HepG2 (cell line): ENCODE measurements around the gene CRIP1. TPM values are rescaled to one million over a fixed set of nuclear protein-coding genes. Genes with fewer than 3 reads are reported as not detected.
A peak's percentile ranks its signal among the peaks of the same experiment; 100 is the strongest.

ENCODE experiments used
- ARHGAP35 ChIP-seq: sonication (generic); formaldehyde crosslinking; IDR thresholded peaks from 2 replicates; pipeline ENCODE4 v1.9.0; 2022; ENCODE audit warnings: mild to moderate bottlenecking, inconsistent platforms, moderate library complexity, missing genetic modification reagents, borderline replicate concordance
- CBX2 ChIP-seq, 2 experiments: fragments of 200-600 bp in 1 of 2; sonication (generic); formaldehyde crosslinking in 1 of 2; IDR thresholded peaks; 2 replicates each; pipeline versions ENCODE4 v1.7.0 to v1.8.1; 2018 to 2022; ENCODE audit warnings: low read depth in 2 of 2, low read length in 1 of 2, mild to moderate bottlenecking in 1 of 2, missing genetic modification reagents in 1 of 2
- DR1 ChIP-seq: sonication (generic); formaldehyde crosslinking; IDR thresholded peaks from 2 replicates; pipeline ENCODE4 v1.8.0; 2021; ENCODE audit warnings: mild to moderate bottlenecking, missing genetic modification reagents, inconsistent platforms
- EEA1 ChIP-seq: sonication (generic); formaldehyde crosslinking; IDR thresholded peaks from 2 replicates; pipeline ENCODE4 v1.5.1; 2020; ENCODE audit warnings: mild to moderate bottlenecking, missing genetic modification reagents, borderline replicate concordance
- EP300 ChIP-seq, 3 experiments: sonication (generic) in 1 of 3; formaldehyde crosslinking in 1 of 3; IDR thresholded peaks; 2 replicates each; pipeline versions ENCODE4 v1.5.1 to v1.6.1; 2011 to 2020; ENCODE audit warnings: low read depth in 2 of 3, low read length in 2 of 3, borderline replicate concordance in 1 of 3, improper control_type of control experiment in 1 of 3, mild to moderate bottlenecking in 1 of 3, missing genetic modification reagents in 1 of 3, moderate library complexity in 1 of 3
- ERF ChIP-seq: IDR thresholded peaks from 2 replicates; pipeline ENCODE4 v1.6.1; 2018; ENCODE audit warnings: missing biosample characterization, missing genetic modification reagents
- ETV5 ChIP-seq: IDR thresholded peaks from 2 replicates; pipeline ENCODE4 v1.6.1; 2018; ENCODE audit warnings: missing biosample characterization, missing genetic modification reagents, inconsistent platforms, borderline replicate concordance
- ETV6 ChIP-seq: sonication (generic); formaldehyde crosslinking; conservative IDR thresholded peaks from 2 replicates; pipeline ENCODE4 v1.4.0; 2020; ENCODE audit warnings: missing genetic modification reagents
- FOXK1 ChIP-seq: sonication (generic); formaldehyde crosslinking; IDR thresholded peaks from 2 replicates; pipeline ENCODE4 v1.4.0; 2020; ENCODE audit warnings: low read depth, missing genetic modification reagents, borderline replicate concordance
- NR2F1 ChIP-seq, 2 experiments: fragments of 450-650 bp in 1 of 2; formaldehyde crosslinking in 1 of 2; IDR thresholded peaks; 2 replicates each; pipeline versions ENCODE4 v1.5.0 to v1.6.1; 2016 to 2020; ENCODE audit warnings: mild to moderate bottlenecking in 1 of 2, missing compliant biosample characterization in 1 of 2, missing genetic modification reagents in 1 of 2, moderate library complexity in 1 of 2
- PCBP1 ChIP-seq: fragments of 200-400 bp; formaldehyde crosslinking; IDR thresholded peaks from 2 replicates; pipeline ENCODE4 v1.6.1; 2017; ENCODE audit warnings: mild to moderate bottlenecking, low read depth, low read length, borderline replicate concordance
- PITX1 ChIP-seq: sonication (generic); formaldehyde crosslinking; IDR thresholded peaks from 2 replicates; pipeline ENCODE4 v1.5.1; 2020; ENCODE audit warnings: mild to moderate bottlenecking, missing genetic modification reagents
- POLR2A ChIP-seq, 2 experiments: IDR thresholded peaks; 2 replicates each; pipeline ENCODE4 v1.6.1; 2011; ENCODE audit warnings: low read depth in 2 of 2, low read length in 2 of 2, mild to moderate bottlenecking in 1 of 2, moderate library complexity in 1 of 2; ENCODE audit not compliant: insufficient read depth in 1 of 2
- SAP130 ChIP-seq: IDR thresholded peaks from 2 replicates; pipeline ENCODE4 v1.6.1; 2016; ENCODE audit warnings: low read depth
- SOX13 ChIP-seq, 3 experiments: fragments of 450-650 bp in 1 of 3; sonication (generic) in 1 of 3; formaldehyde crosslinking in 1 of 3; IDR thresholded peaks in 2 of 3; conservative IDR thresholded peaks in 1 of 3; 2 replicates each; pipeline versions ENCODE4 v1.5.0 to v1.6.1; 2016 to 2020; ENCODE audit warnings: antibody characterized with exemption in 1 of 3, mild to moderate bottlenecking in 1 of 3, missing compliant biosample characterization in 1 of 3, missing genetic modification reagents in 1 of 3, moderate library complexity in 1 of 3
- SP2 ChIP-seq: sonication (generic); formaldehyde crosslinking; IDR thresholded peaks from 2 replicates; pipeline ENCODE4 v1.5.1; 2020; ENCODE audit warnings: mild to moderate bottlenecking, missing genetic modification reagents
- TGIF2 ChIP-seq: IDR thresholded peaks from 2 replicates; pipeline ENCODE4 v1.6.1; 2016; ENCODE audit warnings: control low read depth, missing compliant biosample characterization
- U2AF1 ChIP-seq: fragments of 200-400 bp; formaldehyde crosslinking; optimal IDR thresholded peaks from 2 replicates; pipeline ENCODE3; 2017; ENCODE audit warnings: mild to moderate bottlenecking, low read depth, low read length
- ZNF326 ChIP-seq: sonication (generic); formaldehyde crosslinking; IDR thresholded peaks from 2 replicates; pipeline ENCODE4 v1.4.0; 2020; ENCODE audit warnings: missing genetic modification reagents, borderline replicate concordance
- ZNF549 ChIP-seq: sonication (generic); formaldehyde crosslinking; IDR thresholded peaks from 2 replicates; pipeline ENCODE4 v1.5.0; 2020; ENCODE audit warnings: missing genetic modification reagents
- ZNF746 ChIP-seq: sonication (generic); formaldehyde crosslinking; IDR thresholded peaks from 2 replicates; pipeline ENCODE4 v1.8.0; 2022; ENCODE audit warnings: mild to moderate bottlenecking, missing genetic modification reagents
- polyA plus RNA-seq, 8 experiments: library from polyadenylated mRNA; depleted of rRNA in 3 of 8; stranded (reverse) in 7 of 8; unstranded in 1 of 8; fragments of >200 nt; fragmentation: Illumina TruSeq in 4 of 8; extraction: Trizol in 4 of 8; gene quantifications; 2 replicates each; pipeline versions ENCODE4 v1.2.1 to v1.2.3, GENCODE V29; 2011 to 2016; ENCODE audit warnings: low read depth in 4 of 8, missing spikeins in 1 of 8, mixed read lengths in 1 of 8; ENCODE audit not compliant: insufficient read depth in 1 of 8
- total RNA-seq, 5 experiments: library from RNA; depleted of rRNA; stranded (reverse); fragments of >200 nt; fragmentation: Illumina TruSeq; extraction: Trizol; gene quantifications; 2 replicates each; pipeline ENCODE4 v1.2.3, GENCODE V29; 2016; ENCODE audit warnings: low read depth in 1 of 5
- TF ChIP-seq, protein P1 (sequence below): sonication (generic); formaldehyde crosslinking; IDR thresholded peaks from 2 replicates; pipeline ENCODE4 v1.5.1; 2020; ENCODE audit warnings: missing genetic modification reagents, mild to moderate bottlenecking, borderline replicate concordance
- TF ChIP-seq, protein P2 (sequence below): sonication (generic); formaldehyde crosslinking; IDR thresholded peaks from 2 replicates; pipeline ENCODE4 v1.8.0; 2022; ENCODE audit warnings: missing genetic modification reagents, mild to moderate bottlenecking, borderline replicate concordance
- TF ChIP-seq, protein P3 (sequence below): IDR thresholded peaks from 2 replicates; pipeline ENCODE4 v1.6.1; 2016; ENCODE audit warnings: mild to moderate bottlenecking
- TF ChIP-seq, protein P4 (sequence below): sonication (generic); formaldehyde crosslinking; IDR thresholded peaks from 2 replicates; pipeline ENCODE4 v1.4.0; 2020; ENCODE audit warnings: mild to moderate bottlenecking, missing genetic modification reagents

Gene CRIP1
- total and polyA plus RNA-seq, 2 of the 13 experiments (the other 11 are each of a cell fraction or from before 2014, with no cell fraction given): 53.9 to 59.5 TPM

- TF ChIP-seq ZNF549 (CRISPR knock-in tag) (no peak), SAP130 (CRISPR knock-in tag) (peak; percentile 37), U2AF1 (no peak), ZNF326 (CRISPR knock-in tag) (no peak), POLR2A (IDR thresholded peaks at IDR 0.05; ENCODE audit: insufficient read depth in 1 of 2, low read depth in 2 of 2, low read length in 2 of 2) (no peak), SOX13 (IDR thresholded peaks at IDR 0.05) (no peak), SOX13 (CRISPR knock-in tag; conservative IDR thresholded peaks at IDR 0.05 in 1 of 2, IDR thresholded peaks at IDR 0.05 in 1 of 2) (peak in 1 of 2 experiments; percentile 27; a peak in 1 of 4 replicates), ETV6 (CRISPR knock-in tag) (no peak), ZNF746 (CRISPR knock-in tag) (no peak), ETV5 (peak; percentile 30; the same call in 1 of the 2 replicates), DR1 (no peak), FOXK1 (CRISPR knock-in tag) (0 out of 2 replicates have a peak, but pooled peaks have one; percentile 57), PCBP1 (no peak), ERF (no peak), NR2F1 (CRISPR knock-in tag; IDR thresholded peaks at IDR 0.05) (no peak), SP2 (no peak), CBX2 (IDR thresholded peaks at IDR 0.05; ENCODE audit: low read depth, low read length) (no peak), CBX2 (CRISPR knock-in tag; IDR thresholded peaks at IDR 0.05; ENCODE audit: low read depth) (no peak), PITX1 (CRISPR knock-in tag) (no peak; the same call in 1 of the 2 replicates), ARHGAP35 (CRISPR knock-in tag) (no peak), EEA1 (no peak), TGIF2 (CRISPR knock-in tag) (no peak), EP300 (IDR thresholded peaks at IDR 0.05; ENCODE audit: low read depth in 2 of 2, low read length in 2 of 2) (no peak), EP300 (CRISPR knock-in tag; IDR thresholded peaks at IDR 0.05; ENCODE audit: borderline replicate concordance) (no peak)
- TF ChIP-seq, protein P1, sequence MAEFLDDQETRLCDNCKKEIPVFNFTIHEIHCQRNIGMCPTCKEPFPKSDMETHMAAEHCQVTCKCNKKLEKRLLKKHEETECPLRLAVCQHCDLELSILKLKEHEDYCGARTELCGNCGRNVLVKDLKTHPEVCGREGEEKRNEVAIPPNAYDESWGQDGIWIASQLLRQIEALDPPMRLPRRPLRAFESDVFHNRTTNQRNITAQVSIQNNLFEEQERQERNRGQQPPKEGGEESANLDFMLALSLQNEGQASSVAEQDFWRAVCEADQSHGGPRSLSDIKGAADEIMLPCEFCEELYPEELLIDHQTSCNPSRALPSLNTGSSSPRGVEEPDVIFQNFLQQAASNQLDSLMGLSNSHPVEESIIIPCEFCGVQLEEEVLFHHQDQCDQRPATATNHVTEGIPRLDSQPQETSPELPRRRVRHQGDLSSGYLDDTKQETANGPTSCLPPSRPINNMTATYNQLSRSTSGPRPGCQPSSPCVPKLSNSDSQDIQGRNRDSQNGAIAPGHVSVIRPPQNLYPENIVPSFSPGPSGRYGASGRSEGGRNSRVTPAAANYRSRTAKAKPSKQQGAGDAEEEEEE (CRISPR knock-in tag): no peak
- TF ChIP-seq, protein P2, sequence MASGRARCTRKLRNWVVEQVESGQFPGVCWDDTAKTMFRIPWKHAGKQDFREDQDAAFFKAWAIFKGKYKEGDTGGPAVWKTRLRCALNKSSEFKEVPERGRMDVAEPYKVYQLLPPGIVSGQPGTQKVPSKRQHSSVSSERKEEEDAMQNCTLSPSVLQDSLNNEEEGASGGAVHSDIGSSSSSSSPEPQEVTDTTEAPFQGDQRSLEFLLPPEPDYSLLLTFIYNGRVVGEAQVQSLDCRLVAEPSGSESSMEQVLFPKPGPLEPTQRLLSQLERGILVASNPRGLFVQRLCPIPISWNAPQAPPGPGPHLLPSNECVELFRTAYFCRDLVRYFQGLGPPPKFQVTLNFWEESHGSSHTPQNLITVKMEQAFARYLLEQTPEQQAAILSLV (CRISPR knock-in tag): no peak
- TF ChIP-seq, protein P3, sequence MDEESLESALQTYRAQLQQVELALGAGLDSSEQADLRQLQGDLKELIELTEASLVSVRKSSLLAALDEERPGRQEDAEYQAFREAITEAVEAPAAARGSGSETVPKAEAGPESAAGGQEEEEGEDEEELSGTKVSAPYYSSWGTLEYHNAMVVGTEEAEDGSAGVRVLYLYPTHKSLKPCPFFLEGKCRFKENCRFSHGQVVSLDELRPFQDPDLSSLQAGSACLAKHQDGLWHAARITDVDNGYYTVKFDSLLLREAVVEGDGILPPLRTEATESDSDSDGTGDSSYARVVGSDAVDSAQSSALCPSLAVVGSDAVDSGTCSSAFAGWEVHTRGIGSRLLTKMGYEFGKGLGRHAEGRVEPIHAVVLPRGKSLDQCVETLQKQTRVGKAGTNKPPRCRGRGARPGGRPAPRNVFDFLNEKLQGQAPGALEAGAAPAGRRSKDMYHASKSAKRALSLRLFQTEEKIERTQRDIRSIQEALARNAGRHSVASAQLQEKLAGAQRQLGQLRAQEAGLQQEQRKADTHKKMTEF (CRISPR knock-in tag): 0 out of 2 replicates have a peak, but pooled peaks have one; percentile 23
- TF ChIP-seq, protein P4, sequence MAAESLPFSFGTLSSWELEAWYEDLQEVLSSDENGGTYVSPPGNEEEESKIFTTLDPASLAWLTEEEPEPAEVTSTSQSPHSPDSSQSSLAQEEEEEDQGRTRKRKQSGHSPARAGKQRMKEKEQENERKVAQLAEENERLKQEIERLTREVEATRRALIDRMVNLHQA (CRISPR knock-in tag): no peak
These were observed 43.0 kb downstream of the CRIP1 start (continued) for GRCh38 chr14:105529569-105530284.
